HG02642 (cell line): ENCODE data around the gene CLEC16A.
A peak's percentile ranks its signal among the peaks of the same experiment; 100 is the strongest.
"Not testable (repeated sequence)": the region's sequence is repeated elsewhere in the genome, so short reads cannot be mapped to it uniquely, and the experiment has no call there.

Experiments used
- ATAC-seq: cut with Tn5 transposase; IDR thresholded peaks from one replicate; pipeline ENCODE4 v1.9.1; 2021; ENCODE audit warnings: mild to moderate bottlenecking; ENCODE audit not compliant: unreplicated experiment, poor library complexity

The CLEC16A gene

GRCh38 chr16:10964039-10964890 is 19.9 kb downstream of the CLEC16A start:
- ATAC-seq = peak; percentile 42

- peak; percentile 48 for ATAC-seq
These were observed 20.5 kb downstream of the CLEC16A start for GRCh38 chr16:10964891-10965326.

- ATAC-seq = peak; percentile 67
These were observed 21.2 kb downstream of the CLEC16A start for GRCh38 chr16:10965440-10966061.

GRCh38 chr16:10966129-10966528 is 21.8 kb downstream of the CLEC16A start:
- no peak for ATAC-seq

GRCh38 chr16:10966559-10966958 is 22.2 kb downstream of the CLEC16A start:
- not testable (repeated sequence) for ATAC-seq

GRCh38 chr16:10967986-10968385 is 23.6 kb downstream of the CLEC16A start:
- ATAC-seq = no peak

- no peak for ATAC-seq
These were observed 24.1 kb downstream of the CLEC16A start for GRCh38 chr16:10968498-10968897.

GRCh38 chr16:10969615-10970014 is 25.3 kb downstream of the CLEC16A start:
- ATAC-seq = no peak

GRCh38 chr16:10970065-10970464 is 25.7 kb downstream of the CLEC16A start:
- ATAC-seq = no peak

- no peak for ATAC-seq
These were observed 27.2 kb downstream of the CLEC16A start for GRCh38 chr16:10971560-10971961.

- ATAC-seq = no peak
These were observed 27.9 kb downstream of the CLEC16A start for GRCh38 chr16:10972108-10972818.

GRCh38 chr16:10972819-10973464 is 28.6 kb downstream of the CLEC16A start:
- ATAC-seq = no peak

GRCh38 chr16:10976634-10977033 is 32.3 kb downstream of the CLEC16A start:
- no peak for ATAC-seq

GRCh38 chr16:10978124-10978523 is 33.8 kb downstream of the CLEC16A start:
- no peak for ATAC-seq

- ATAC-seq = no peak
These were observed 34.6 kb downstream of the CLEC16A start for GRCh38 chr16:10978871-10979446.

GRCh38 chr16:10979717-10980601 is 35.6 kb downstream of the CLEC16A start:
- no peak for ATAC-seq

- ATAC-seq = no peak
These were observed 36.4 kb downstream of the CLEC16A start for GRCh38 chr16:10980813-10981212.

GRCh38 chr16:10981697-10982216 is 37.4 kb downstream of the CLEC16A start:
- ATAC-seq = peak; percentile 75
